GM21825 (cell line): Measurements from ENCODE around the gene HOXA1.

Experiments
- ATAC-seq: cut with Tn5 transposase; IDR thresholded peaks from one replicate; pipeline ENCODE4 v1.9.1; 2021; ENCODE audit warnings: mild to moderate bottlenecking, moderate library complexity; ENCODE audit not compliant: unreplicated experiment

The HOXA1 gene

DNA sequence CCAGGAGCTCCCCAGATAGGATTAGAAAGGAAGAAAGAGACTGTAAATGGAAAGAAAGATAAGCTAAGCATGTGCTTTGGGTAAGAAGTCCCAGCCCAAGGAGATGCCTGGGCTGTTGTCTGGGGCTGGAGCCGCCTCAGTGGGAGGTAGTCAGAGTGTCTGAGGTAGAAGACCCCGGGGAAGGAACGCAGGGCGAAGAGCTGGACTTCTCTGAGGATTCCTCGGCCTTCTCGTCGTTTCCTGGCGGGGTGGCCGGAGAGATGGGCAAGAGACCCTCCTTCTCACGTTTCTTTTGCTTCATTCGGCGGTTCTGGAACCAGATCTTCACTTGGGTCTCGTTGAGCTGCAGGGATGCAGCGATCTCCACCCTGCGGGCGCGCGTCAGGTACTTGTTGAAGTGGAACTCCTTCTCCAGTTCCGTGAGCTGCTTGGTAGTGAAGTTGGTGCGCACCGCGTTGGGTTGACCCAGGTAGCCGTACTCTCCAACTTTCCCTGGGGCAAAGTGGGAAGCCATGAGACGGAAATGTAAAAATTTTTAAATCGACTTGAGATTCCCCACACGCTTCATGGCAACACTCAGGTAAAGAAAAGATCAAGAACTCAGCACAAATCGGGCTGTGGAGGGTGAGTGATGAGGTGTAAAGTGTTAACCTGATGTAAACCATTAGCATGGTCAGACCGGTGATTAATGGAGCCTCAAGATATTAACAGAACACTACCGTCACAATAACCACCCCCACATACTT, 1.3 kb downstream of the HOXA1 start:
- no peak for ATAC-seq

DNA sequence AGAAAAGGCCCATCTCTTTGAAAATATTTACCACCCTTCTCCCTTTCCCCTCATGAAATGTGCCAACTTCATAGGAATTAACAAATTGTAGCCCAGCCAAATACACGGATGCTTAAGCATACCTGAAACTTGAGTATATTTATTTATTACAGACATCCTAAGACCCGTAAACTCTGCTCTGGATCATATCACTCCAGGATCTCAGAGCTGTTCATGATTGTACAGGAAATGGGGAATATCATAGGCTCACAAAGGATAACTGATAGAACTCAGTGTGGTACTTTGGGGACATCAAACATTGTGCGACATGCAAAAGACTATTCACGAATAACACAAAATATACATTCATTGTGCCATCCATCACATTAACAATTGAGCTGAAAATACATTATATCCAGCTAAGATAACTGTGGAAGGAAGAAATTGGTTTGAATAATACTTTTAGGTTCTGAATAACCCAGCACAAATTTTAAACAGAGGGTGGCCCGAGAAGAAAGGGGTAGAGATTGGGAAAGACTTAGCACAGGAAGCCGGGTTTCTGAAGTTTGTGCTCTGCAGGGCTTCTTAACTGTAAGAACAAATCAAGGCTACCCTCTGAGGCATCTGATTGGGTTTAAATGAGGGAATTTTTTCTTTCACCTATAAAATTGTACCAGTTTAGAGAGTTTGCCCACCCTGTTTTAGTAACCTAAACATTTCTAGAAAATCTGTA, 2.5 kb downstream of the HOXA1 start:
- ATAC-seq: no peak

GRCh38 chr7:27092819-27093110, 3.0 kb downstream of the HOXA1 start:
- no peak for ATAC-seq

DNA sequence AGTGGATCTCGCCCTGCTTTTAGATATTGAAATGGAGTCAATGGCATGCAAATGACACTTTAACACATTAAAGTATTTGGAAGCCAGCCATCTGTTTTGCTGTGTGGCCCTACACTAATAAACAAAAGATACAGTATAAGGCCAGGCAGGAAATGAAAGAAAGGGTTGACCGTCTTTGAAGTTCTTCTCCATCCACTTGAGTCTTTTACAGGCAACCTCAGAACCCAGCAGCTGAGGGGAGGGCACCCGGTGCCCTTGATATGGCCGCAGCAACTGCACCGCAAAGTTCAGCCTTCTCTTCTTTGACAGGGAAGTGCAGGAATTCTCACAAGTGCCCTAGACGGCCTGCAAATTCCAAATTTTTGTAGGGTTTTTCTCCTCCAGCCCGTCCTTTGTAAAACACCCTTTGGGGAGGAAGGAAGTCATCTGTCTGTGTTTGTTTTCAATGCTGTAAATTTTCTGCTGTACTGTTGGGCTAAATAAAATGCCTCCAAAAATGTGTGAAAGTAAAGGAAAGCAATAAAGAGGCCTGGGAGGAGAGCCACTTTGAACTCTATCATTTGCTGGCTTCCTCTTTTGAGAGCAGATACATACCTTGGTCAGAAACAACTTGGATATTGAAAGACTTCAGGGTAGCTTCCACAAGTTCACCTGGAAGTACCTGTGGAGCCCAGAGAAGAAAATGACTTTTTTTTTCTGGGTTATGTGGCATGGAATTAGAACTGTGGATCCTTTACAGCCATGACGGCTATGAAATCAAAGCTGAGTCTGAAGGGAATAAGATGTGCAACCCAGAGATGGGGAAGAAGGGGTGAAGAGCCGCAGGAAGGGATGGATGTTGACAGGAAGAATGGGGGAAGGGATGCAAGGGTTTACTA, 3.6 kb downstream of the HOXA1 start:
- ATAC-seq: no peak

DNA sequence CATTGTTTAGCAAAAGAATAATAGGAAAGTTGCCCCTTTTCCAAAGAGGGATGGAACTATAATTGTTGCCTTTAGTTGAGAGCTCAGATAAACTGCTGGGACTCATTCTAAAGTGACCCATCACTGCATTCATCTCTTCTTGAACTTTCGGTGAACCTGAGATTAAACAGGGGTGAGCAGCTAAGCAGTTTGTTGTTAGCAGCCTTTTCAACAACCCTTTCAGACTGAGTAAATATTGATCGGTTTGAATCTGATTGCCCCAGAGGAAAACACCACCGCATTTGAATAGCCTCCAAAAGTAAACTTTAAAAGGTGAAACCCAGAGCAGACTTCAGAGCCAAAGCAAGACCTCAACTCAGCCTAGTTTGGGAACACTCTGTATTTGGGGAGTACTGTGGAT, 4.7 kb downstream of the HOXA1 start:
- ATAC-seq: no peak

- ATAC-seq: no peak
Measured at GRCh38 chr7:27088002-27088922, 7.5 kb downstream of the HOXA1 start.

GRCh38 chr7:27083646-27084045, 12.2 kb downstream of the HOXA1 start:
- ATAC-seq: no peak

- ATAC-seq: no peak
Measured at GRCh38 chr7:27082171-27082570, 13.6 kb downstream of the HOXA1 start.

GRCh38 chr7:27080844-27081436, 14.9 kb downstream of the HOXA1 start:
- ATAC-seq: no peak

- ATAC-seq: no peak
Measured at GRCh38 chr7:27079234-27079975, 16.4 kb downstream of the HOXA1 start.

DNA sequence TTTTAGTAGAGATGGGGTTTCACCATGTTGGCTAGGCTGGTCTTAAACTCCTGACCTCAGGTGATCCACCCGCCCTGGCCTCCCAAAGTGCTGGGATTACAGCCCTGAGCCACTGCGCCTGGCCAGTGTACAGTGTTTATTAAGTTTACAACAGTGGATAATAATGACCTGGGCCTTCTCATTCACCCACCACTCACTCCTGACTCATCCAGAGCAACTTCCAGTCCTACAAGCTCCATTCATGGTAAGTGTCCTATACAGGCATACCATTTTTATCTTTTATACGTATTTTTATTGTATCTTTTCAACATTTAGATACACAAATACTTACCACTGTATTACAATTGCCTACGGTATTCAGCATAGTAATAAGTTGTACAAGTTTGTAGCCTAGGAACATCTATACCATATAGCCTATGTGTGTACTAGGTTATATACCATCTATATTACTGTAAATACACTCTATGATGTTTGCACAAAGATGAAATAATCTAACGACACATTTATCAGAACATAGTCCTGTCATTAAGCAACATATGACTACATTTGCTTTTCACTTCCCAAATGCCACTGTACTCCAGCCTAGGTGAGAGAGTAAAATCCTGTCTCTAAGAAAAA, 17.1 kb downstream of the HOXA1 start:
- no peak for ATAC-seq

GRCh38 chr7:27073076-27073475, 22.7 kb downstream of the HOXA1 start:
- ATAC-seq: no peak

DNA sequence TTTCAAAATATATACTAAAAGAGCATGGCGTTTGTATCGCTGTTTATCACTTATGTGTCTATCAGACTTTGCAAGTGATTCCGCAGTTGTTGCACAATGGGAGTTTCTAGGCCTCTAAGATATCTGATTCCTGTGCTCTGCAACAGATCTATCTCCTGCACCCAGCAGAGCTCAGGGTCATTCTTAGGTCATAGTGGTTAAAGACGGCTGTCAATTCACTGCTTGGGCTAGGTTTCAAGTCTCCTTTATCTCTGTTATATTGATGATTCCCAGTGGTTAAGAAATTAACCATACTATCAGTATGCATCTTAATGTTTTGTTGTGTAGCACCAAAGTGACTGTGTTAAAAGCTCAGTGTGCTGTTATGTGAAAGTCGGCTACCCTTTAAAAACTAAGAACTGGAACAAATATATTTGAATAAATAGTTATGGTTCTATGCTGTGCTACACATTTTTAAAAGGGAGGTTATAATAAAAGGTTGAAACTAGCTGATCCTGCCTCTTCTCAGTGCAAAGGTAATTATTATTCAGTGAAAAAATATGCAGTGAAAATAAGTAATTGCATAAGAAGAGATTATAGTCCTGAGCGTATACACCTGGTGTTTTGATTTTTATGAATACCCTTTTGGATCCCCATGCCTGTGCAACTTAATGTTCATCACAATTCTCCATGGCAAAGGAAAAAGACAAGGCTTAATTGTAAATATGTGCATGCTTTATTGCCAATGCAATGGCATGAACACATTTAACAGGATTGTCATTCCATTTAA, 24.0 kb downstream of the HOXA1 start:
- no peak for ATAC-seq

- no peak for ATAC-seq
Measured at GRCh38 chr7:27068259-27068658, 27.5 kb downstream of the HOXA1 start.

- ATAC-seq: no peak
Measured at GRCh38 chr7:27066148-27066547, 29.7 kb downstream of the HOXA1 start.

DNA sequence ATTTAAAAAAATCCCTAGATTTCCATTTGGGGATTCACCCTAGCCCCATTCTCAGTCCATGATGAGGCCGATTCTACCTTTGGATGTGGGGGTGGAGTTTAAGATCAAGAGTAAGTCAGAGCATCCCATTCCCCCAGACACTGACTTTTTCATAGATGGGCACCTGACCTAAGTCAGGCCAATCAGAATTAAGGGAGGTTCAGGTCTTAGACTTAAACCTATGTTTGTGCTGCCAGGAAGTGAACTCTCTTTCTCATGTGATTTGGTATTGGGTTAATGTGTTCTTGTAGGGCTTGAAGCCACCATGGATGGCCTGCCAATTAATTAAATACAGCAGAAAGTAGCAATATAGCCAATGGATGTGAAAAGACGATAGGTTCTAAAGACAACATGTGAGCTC, 30.1 kb downstream of the HOXA1 start:
- ATAC-seq: no peak

DNA sequence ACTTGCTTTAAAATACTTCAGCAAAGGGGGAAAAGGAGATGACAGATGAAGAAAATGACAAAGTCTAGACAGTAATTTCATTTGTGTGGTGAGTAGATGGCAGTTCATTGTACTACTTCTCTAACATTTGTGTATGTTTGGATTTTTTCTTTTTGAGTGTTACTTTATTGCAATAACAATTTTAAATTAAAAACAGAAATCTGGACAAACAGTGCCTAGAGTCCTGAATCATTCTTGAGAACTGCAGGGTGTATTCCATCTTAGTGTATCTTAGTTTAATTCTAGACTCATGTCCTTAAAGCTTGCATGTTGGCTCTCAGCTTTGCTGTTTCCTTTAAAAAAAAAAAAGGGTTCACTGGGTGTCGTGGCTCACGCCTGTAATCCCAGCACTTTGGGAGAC, 31.1 kb downstream of the HOXA1 start:
- ATAC-seq: no peak

DNA sequence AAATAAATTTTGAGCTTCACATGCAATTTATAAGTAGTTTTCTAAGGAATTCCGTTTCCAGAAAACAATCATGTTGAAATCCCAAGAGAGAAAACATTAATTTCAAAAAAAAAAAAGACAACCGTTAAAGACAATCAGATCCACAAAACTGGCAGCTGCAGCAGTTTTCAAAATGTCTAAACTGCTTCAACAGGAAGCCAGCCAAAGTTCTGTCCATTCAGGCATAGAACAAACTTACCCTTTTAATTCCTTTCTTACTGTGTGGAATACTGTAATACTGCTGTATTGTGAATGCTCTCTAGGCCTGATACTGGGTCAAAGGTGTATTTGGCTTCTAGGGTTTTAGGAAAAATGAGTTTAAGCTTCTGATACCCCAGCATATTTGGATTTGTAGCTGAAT, 31.6 kb downstream of the HOXA1 start:
- ATAC-seq: no peak

GRCh38 chr7:27062946-27063345, 32.9 kb downstream of the HOXA1 start:
- no peak for ATAC-seq
